Airway epithelial cell (primary cell): Measurements from ENCODE around the gene SLC35D3. TPM values are rescaled to one million over a fixed set of nuclear protein-coding genes. Genes with fewer than 3 reads are reported as not detected.

ENCODE experiments used
- total RNA-seq: library from RNA; depleted of rRNA; stranded (reverse); fragments of >200 nt; gene quantifications from 2 replicates; pipeline ENCODE4 v1.2.3, GENCODE V29; 2015

The SLC35D3 gene
- total RNA-seq = not detected in 2 replicates

GRCh38 chr6:136921936-136922684 lies at the start of gene SLC35D3:
Gene SLC35D3 (plus strand): TSS chr6:136922301. CDS start chr6:136922429, 128 bp downstream.

Other genes with a start within 250 kb of the SLC35D3 start
- gene MAP3K5, start 129.8 kb upstream of the SLC35D3 start, total RNA-seq = 8.8 and 8.9 TPM in 2 replicates
- 11.5 and 16.4 TPM in 2 replicates for gene PEX7, start 99.7 kb upstream of the SLC35D3 start, total RNA-seq
- 3.7 and 3.8 TPM in 2 replicates for gene IL20RA, start 122.7 kb downstream of the SLC35D3 start, total RNA-seq